ENCODE data around the gene RFX3.

The RFX3 gene

GRCh38 chr9:3541206-3541605, 15.4 kb upstream of the RFX3 start:
- CTCF ChIA-PET, result interaction anchor here (0.6 kb wide), 1 partner anchor 84 kb away, joined by 6 read pairs; no protein-coding TSS in a partner anchor

DNA sequence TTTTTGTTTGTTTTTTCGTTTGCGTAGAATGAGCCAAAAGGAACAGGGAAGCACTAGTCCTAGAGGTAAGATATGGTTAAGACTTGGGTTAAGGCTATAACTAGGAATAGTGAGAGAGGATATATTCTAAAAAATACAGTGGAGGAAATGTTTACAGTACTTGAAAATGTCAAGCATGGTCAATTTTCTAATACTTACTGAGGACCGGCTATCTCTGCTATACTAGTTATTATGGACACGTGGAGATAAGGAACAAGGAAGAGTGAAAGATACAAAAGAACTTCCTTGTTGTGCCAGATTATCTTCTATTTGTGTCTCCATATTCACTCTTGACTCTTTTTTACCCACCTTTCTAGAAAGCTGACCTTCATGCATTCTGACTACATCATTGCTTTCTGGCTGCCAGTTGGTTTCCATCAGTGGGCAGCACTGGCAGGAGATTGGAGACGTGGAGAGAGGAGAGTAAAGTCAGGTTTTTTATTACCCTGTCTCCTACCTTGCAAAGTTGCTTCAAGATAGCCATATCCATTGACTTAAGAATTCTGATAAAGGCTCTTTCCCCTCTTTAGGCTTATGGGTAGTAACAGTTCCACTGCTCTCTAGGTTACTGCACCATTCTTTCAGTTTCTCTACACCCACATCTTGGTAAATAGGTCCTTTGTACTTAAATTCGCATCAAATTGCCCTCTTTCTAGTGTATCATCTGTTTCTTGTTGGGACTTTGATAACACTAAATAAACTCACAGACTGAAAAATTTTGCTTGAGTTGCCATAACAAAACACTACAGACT, 9.0 kb upstream of the RFX3 start:
- ChIA-PET POLR2A (no interaction called here), CTCF (no interaction called here)
- 94% methylated on average over 3 of the region's 6 CpGs for WGBS (ENCODE audit: insufficient coverage)

More at GRCh38 chr9:3541206-3541605, 15.4 kb upstream of the RFX3 start:
- H3K9me3 ChIP-seq (ENCODE audit: control extremely low read depth in 1 of 5, control insufficient read depth in 4 of 5, insufficient read depth in 2 of 5, low read depth in 1 of 5, low read length in 4 of 5), result no peaks in the 10 kb centered on the region
- H3K36me3 ChIP-seq (ENCODE audit: control insufficient read depth in 4 of 4, insufficient read depth in 4 of 4, low read length in 3 of 4), result no peaks in the 10 kb centered on the region
- POLR2A ChIA-PET, result no interaction called here
- no peak for DNase-seq
- H3K4me1 ChIP-seq (ENCODE audit: control extremely low read depth in 1 of 4, control insufficient read depth in 4 of 4, insufficient read depth in 4 of 4, low read length in 3 of 4), result peaks cover 0 to 2% (median 0%) of the 10 kb centered on the region in 4 experiments
- 100% methylated on average over 1 of the region's 1 CpG for WGBS (ENCODE audit: insufficient coverage)
- H3K27me3 ChIP-seq (replicated peaks in 2 of 5; ENCODE audit: control insufficient read depth in 4 of 5, insufficient read depth in 5 of 5, low read length in 4 of 5), result no peaks in the 10 kb centered on the region
- no peak overlapping the region for H3K4me3 ChIP-seq (ENCODE audit: control insufficient read depth in 1 of 7, extremely low read depth in 1 of 7, insufficient read depth in 4 of 7, low read depth in 2 of 7, low read length in 6 of 7)
- no peak overlapping the region for H3K27ac ChIP-seq (ENCODE audit: insufficient read depth in 1 of 2, low read depth in 1 of 2, low read length in 2 of 2, poor library complexity in 1 of 2, severe bottlenecking in 2 of 2)

DNA sequence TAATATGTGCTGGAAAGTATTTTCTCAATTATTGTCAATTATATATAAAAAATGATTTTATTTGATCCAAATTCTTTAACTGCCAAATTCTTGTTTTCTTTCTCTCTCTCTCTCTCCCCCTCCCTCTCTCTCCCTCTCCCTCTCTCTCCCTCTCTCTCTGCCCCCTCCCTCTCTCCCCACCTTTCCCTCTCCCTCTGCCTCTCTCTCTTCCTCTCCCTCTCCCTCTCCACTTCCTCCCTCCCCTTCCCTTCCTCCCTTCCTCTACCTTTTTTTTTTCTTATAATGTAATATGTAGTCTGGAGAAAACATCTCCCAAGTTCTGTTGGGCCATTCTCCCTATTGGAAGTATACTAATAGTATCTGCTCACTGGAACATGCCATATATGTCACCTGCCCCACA, 6.4 kb upstream of the RFX3 start:
- Histone ChIP-seq H3K4me1 (ENCODE audit: control extremely low read depth in 1 of 4, control insufficient read depth in 4 of 4, insufficient read depth in 4 of 4, low read length in 3 of 4) (peaks cover 8 to 26% (median 13%) of the 10 kb centered on the region in 4 experiments), H3K9me3 (ENCODE audit: control extremely low read depth in 1 of 5, control insufficient read depth in 4 of 5, insufficient read depth in 2 of 5, low read depth in 1 of 5, low read length in 4 of 5) (no peaks in the 10 kb centered on the region), H3K36me3 (ENCODE audit: control insufficient read depth in 4 of 4, insufficient read depth in 4 of 4, low read length in 3 of 4) (peaks cover 0 to 9% (median 4%) of the 10 kb centered on the region in 4 experiments), H3K27me3 (replicated peaks in 2 of 5; ENCODE audit: control insufficient read depth in 4 of 5, insufficient read depth in 5 of 5, low read length in 4 of 5) (no peaks in the 10 kb centered on the region), H3K27ac (ENCODE audit: insufficient read depth in 1 of 2, low read depth in 1 of 2, low read length in 2 of 2, poor library complexity in 1 of 2, severe bottlenecking in 2 of 2) (no peak overlapping the region), H3K4me3 (ENCODE audit: control insufficient read depth in 1 of 7, extremely low read depth in 1 of 7, insufficient read depth in 4 of 7, low read depth in 2 of 7, low read length in 6 of 7) (no peak overlapping the region)
- ChIA-PET CTCF (no interaction called here), POLR2A (no interaction called here)
- DNase-seq, result no peak

More for the DNA sequence above, 9.0 kb upstream of the RFX3 start:
- H3K4me3 ChIP-seq (ENCODE audit: control insufficient read depth in 1 of 7, extremely low read depth in 1 of 7, insufficient read depth in 4 of 7, low read depth in 2 of 7, low read length in 6 of 7), result no peak overlapping the region
- peaks cover 0 to 2% (median 0%) of the 10 kb centered on the region in 4 experiments for H3K4me1 ChIP-seq (ENCODE audit: control extremely low read depth in 1 of 4, control insufficient read depth in 4 of 4, insufficient read depth in 4 of 4, low read length in 3 of 4)
- peaks cover 0 to 9% (median 4%) of the 10 kb centered on the region in 4 experiments for H3K36me3 ChIP-seq (ENCODE audit: control insufficient read depth in 4 of 4, insufficient read depth in 4 of 4, low read length in 3 of 4)
- DNase-seq, result no peak
- no peaks in the 10 kb centered on the region for H3K27me3 ChIP-seq (replicated peaks in 2 of 5; ENCODE audit: control insufficient read depth in 4 of 5, insufficient read depth in 5 of 5, low read length in 4 of 5)
- no peak overlapping the region for H3K27ac ChIP-seq (ENCODE audit: insufficient read depth in 1 of 2, low read depth in 1 of 2, low read length in 2 of 2, poor library complexity in 1 of 2, severe bottlenecking in 2 of 2)
- no peaks in the 10 kb centered on the region for H3K9me3 ChIP-seq (ENCODE audit: control extremely low read depth in 1 of 5, control insufficient read depth in 4 of 5, insufficient read depth in 2 of 5, low read depth in 1 of 5, low read length in 4 of 5)

DNA sequence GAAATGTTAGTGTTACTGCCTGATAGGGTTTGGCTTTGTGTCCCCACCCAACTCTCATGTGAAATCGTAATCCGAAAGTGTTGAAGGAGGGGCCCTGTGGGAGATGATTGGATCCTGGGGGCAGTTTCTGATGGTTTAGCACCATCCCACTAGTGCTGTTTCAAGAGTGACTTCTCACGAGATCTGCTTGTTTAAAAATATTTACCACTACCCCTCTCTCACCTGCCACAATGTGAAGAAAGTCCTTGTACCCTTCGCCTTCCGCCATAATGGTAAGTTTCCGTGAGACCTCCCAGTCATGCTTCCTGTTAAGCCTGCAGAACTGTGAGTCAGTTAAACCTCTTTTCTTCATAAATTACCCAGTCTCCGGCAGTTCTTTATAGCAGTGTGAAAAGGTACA, 2.6 kb upstream of the RFX3 start:
- WGBS (ENCODE audit: insufficient coverage), result 0% methylated on average over 6 of the region's 7 CpGs
- Histone ChIP-seq H3K9me3 (ENCODE audit: control extremely low read depth in 1 of 5, control insufficient read depth in 4 of 5, insufficient read depth in 2 of 5, low read depth in 1 of 5, low read length in 4 of 5) (no peaks in the 10 kb centered on the region), H3K27ac (ENCODE audit: insufficient read depth in 1 of 2, low read depth in 1 of 2, low read length in 2 of 2, poor library complexity in 1 of 2, severe bottlenecking in 2 of 2) (peak overlapping the region; percentile 99 to 100), H3K4me1 (ENCODE audit: control extremely low read depth in 1 of 4, control insufficient read depth in 4 of 4, insufficient read depth in 4 of 4, low read length in 3 of 4) (peaks cover 14 to 43% (median 23%) of the 10 kb centered on the region in 4 experiments), H3K36me3 (ENCODE audit: control insufficient read depth in 4 of 4, insufficient read depth in 4 of 4, low read length in 3 of 4) (peaks cover 0 to 9% (median 4%) of the 10 kb centered on the region in 4 experiments), H3K27me3 (replicated peaks in 2 of 5; ENCODE audit: control insufficient read depth in 4 of 5, insufficient read depth in 5 of 5, low read length in 4 of 5) (no peaks in the 10 kb centered on the region), H3K4me3 (ENCODE audit: control insufficient read depth in 1 of 7, extremely low read depth in 1 of 7, insufficient read depth in 4 of 7, low read depth in 2 of 7, low read length in 6 of 7) (peak overlapping the region in 6 of 7 experiments; percentile 16 to 100 (median 84))
- peak; percentile 77 to 96 (median 91) for DNase-seq
- CTCF ChIA-PET, result interaction anchor here (0.7 to 2.7 kb wide), 4 partner anchors 18 to 64 kb away, joined by 4 to 12 read pairs (median 4); no protein-coding TSS in a partner anchor
- POLR2A ChIA-PET, result no interaction called here

DNA sequence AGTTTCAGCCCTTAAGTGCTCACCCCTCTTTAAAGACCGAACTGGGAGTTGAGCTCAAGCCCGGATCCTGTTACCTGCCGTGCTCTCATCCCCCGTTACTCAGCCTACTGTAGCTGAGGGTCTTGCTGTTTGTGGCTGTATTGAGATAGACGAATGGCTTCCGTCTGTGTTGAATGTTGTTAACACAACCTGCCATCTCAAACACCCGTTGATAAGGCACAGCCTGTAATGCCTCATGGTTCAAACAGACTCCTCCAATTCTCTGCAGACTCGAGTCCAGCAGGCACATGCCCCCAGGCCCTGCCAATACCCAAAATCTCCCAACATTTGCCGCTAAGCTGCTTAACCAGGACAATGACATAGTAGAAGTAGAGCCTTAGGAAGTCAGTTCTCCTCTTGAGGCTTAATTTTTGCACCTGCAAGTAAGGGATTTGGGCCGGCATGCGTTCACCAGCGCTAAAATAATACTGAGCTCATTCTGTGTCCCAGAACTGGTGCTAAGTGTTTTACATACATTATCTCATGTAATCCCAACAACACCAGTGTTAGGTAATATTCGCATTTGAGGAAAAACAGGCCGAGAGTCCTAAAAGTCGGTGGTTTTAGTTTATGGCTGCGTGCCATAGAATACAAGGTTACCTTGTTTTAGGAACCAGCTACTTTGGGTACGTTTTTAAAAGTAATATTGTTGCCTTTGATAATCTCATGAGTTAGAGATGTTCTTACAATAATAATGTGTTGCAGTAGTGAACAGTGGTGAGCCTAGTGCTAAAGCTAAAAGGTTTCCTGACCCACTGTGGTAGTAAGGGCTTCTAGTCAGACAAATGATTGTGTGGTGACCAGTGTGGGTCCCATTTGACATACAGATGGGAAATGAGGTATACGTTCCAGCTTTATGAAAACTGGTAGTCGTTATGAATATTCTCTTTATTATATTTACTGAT, 1.5 kb upstream of the RFX3 start:
- Histone ChIP-seq H3K4me1 (ENCODE audit: control extremely low read depth in 1 of 4, control insufficient read depth in 4 of 4, insufficient read depth in 4 of 4, low read length in 3 of 4) (peaks cover 14 to 44% (median 26%) of the 10 kb centered on the region in 4 experiments), H3K9me3 (ENCODE audit: control extremely low read depth in 1 of 5, control insufficient read depth in 4 of 5, insufficient read depth in 2 of 5, low read depth in 1 of 5, low read length in 4 of 5) (no peaks in the 10 kb centered on the region), H3K4me3 (ENCODE audit: control insufficient read depth in 1 of 7, extremely low read depth in 1 of 7, insufficient read depth in 4 of 7, low read depth in 2 of 7, low read length in 6 of 7) (peak overlapping the region; percentile 48 to 100 (median 85)), H3K27me3 (replicated peaks in 2 of 5; ENCODE audit: control insufficient read depth in 4 of 5, insufficient read depth in 5 of 5, low read length in 4 of 5) (no peaks in the 10 kb centered on the region), H3K27ac (ENCODE audit: insufficient read depth in 1 of 2, low read depth in 1 of 2, low read length in 2 of 2, poor library complexity in 1 of 2, severe bottlenecking in 2 of 2) (peak overlapping the region; percentile 99 to 100), H3K36me3 (ENCODE audit: control insufficient read depth in 4 of 4, insufficient read depth in 4 of 4, low read length in 3 of 4) (peaks cover 0 to 9% (median 4%) of the 10 kb centered on the region in 4 experiments)
- 21% methylated on average over 8 of the region's 19 CpGs for WGBS (ENCODE audit: insufficient coverage)
- ChIA-PET POLR2A (interaction anchor here (0.6 to 2.3 kb wide), 5 partner anchors 10 to 49 kb away, joined by 3 to 11 read pairs (median 3); no protein-coding TSS in a partner anchor), CTCF (interaction anchor here (1.2 to 2.7 kb wide), 6 partner anchors 11 to 120 kb away, joined by 3 to 12 read pairs (median 5); no protein-coding TSS in a partner anchor)
- DNase-seq, result peak in 2 of 3 donors; percentile 26 to 56

GRCh38 chr9:3526165-3526996, 580 bp upstream of the RFX3 start:
- peaks cover 0 to 9% (median 4%) of the 10 kb centered on the region in 4 experiments for H3K36me3 ChIP-seq (ENCODE audit: control insufficient read depth in 4 of 4, insufficient read depth in 4 of 4, low read length in 3 of 4)
- H3K27ac ChIP-seq (ENCODE audit: insufficient read depth in 1 of 2, low read depth in 1 of 2, low read length in 2 of 2, poor library complexity in 1 of 2, severe bottlenecking in 2 of 2), result peak overlapping the region; percentile 99 to 100
- ChIA-PET CTCF (interaction anchor here (0.7 to 2.7 kb wide), 6 partner anchors 10 to 121 kb away, joined by 3 to 12 read pairs (median 5); no protein-coding TSS in a partner anchor), POLR2A (interaction anchor here (0.6 to 2.3 kb wide), 9 partner anchors 9 to 1453 kb away, joined by 3 to 11 read pairs (median 3); no protein-coding TSS in a partner anchor)
- WGBS (ENCODE audit: insufficient coverage), result 0% methylated on average over 57 of the region's 74 CpGs
- peak overlapping the region; percentile 48 to 100 (median 85) for H3K4me3 ChIP-seq (ENCODE audit: control insufficient read depth in 1 of 7, extremely low read depth in 1 of 7, insufficient read depth in 4 of 7, low read depth in 2 of 7, low read length in 6 of 7)
- H3K4me1 ChIP-seq (ENCODE audit: control extremely low read depth in 1 of 4, control insufficient read depth in 4 of 4, insufficient read depth in 4 of 4, low read length in 3 of 4), result peaks cover 14 to 44% (median 27%) of the 10 kb centered on the region in 4 experiments
- no peaks in the 10 kb centered on the region for H3K27me3 ChIP-seq (replicated peaks in 2 of 5; ENCODE audit: control insufficient read depth in 4 of 5, insufficient read depth in 5 of 5, low read length in 4 of 5)
- DNase-seq, result peak; percentile 88 to 93 (median 89)
- H3K9me3 ChIP-seq (ENCODE audit: control extremely low read depth in 1 of 5, control insufficient read depth in 4 of 5, insufficient read depth in 2 of 5, low read depth in 1 of 5, low read length in 4 of 5), result no peaks in the 10 kb centered on the region

All from common myeloid progenitor, CD34-positive (primary cell).